GM18508 (cell line): Measurements from ENCODE around the gene MAD1L1.

Source experiments
- ATAC-seq: cut with Tn5 transposase; IDR thresholded peaks from one replicate; pipeline ENCODE4 v1.9.1; 2021; ENCODE audit warnings: moderate number of reproducible peaks; ENCODE audit not compliant: insufficient read depth, unreplicated experiment

MAD1L1 gene

GRCh38 chr7:2220506-2220905 is 12.2 kb downstream of the MAD1L1 start:
- no peak for ATAC-seq

GRCh38 chr7:2220030-2220429 is 12.7 kb downstream of the MAD1L1 start:
- no peak for ATAC-seq

GRCh38 chr7:2219606-2220005 is 13.1 kb downstream of the MAD1L1 start:
- ATAC-seq, result no peak

GRCh38 chr7:2219136-2219535 is 13.6 kb downstream of the MAD1L1 start:
- ATAC-seq, result no peak

GRCh38 chr7:2218444-2218785 is 14.3 kb downstream of the MAD1L1 start:
- no peak for ATAC-seq

GRCh38 chr7:2217716-2218443 is 14.9 kb downstream of the MAD1L1 start:
- no peak for ATAC-seq

GRCh38 chr7:2217206-2217605 is 15.5 kb downstream of the MAD1L1 start:
- ATAC-seq, result no peak

GRCh38 chr7:2215851-2216250 is 16.9 kb downstream of the MAD1L1 start:
- no peak for ATAC-seq

GRCh38 chr7:2214636-2215035 is 18.1 kb downstream of the MAD1L1 start:
- ATAC-seq, result no peak

GRCh38 chr7:2213551-2214215 is 19.1 kb downstream of the MAD1L1 start:
- ATAC-seq, result no peak

- no peak for ATAC-seq
Observed at GRCh38 chr7:2212906-2213305, 19.8 kb downstream of the MAD1L1 start.

GRCh38 chr7:2211926-2212325 is 20.8 kb downstream of the MAD1L1 start:
- no peak for ATAC-seq

- no peak for ATAC-seq
Observed at GRCh38 chr7:2211259-2211880, 21.4 kb downstream of the MAD1L1 start.

- ATAC-seq, result no peak
Observed at GRCh38 chr7:2210551-2211258, 22.0 kb downstream of the MAD1L1 start.

- ATAC-seq, result no peak
Observed at GRCh38 chr7:2209961-2210323, 22.8 kb downstream of the MAD1L1 start.

GRCh38 chr7:2209146-2209960 is 23.4 kb downstream of the MAD1L1 start:
- no peak for ATAC-seq

GRCh38 chr7:2208712-2209111 is 24.0 kb downstream of the MAD1L1 start:
- no peak for ATAC-seq

GRCh38 chr7:2205036-2205780 is 27.5 kb downstream of the MAD1L1 start:
- no peak for ATAC-seq

GRCh38 chr7:2204446-2204845 is 28.3 kb downstream of the MAD1L1 start:
- no peak for ATAC-seq
